GM19438 (cell line): ENCODE data around the gene TMEM140.
"Not testable (repeated sequence)": the region's sequence is repeated elsewhere in the genome, so short reads cannot be mapped to it uniquely, and the experiment has no call there.

Source experiments
- ATAC-seq: cut with Tn5 transposase; IDR thresholded peaks from one replicate; pipeline ENCODE4 v1.9.1; 2021; ENCODE audit warnings: low read depth; ENCODE audit not compliant: unreplicated experiment

Gene TMEM140

DNA sequence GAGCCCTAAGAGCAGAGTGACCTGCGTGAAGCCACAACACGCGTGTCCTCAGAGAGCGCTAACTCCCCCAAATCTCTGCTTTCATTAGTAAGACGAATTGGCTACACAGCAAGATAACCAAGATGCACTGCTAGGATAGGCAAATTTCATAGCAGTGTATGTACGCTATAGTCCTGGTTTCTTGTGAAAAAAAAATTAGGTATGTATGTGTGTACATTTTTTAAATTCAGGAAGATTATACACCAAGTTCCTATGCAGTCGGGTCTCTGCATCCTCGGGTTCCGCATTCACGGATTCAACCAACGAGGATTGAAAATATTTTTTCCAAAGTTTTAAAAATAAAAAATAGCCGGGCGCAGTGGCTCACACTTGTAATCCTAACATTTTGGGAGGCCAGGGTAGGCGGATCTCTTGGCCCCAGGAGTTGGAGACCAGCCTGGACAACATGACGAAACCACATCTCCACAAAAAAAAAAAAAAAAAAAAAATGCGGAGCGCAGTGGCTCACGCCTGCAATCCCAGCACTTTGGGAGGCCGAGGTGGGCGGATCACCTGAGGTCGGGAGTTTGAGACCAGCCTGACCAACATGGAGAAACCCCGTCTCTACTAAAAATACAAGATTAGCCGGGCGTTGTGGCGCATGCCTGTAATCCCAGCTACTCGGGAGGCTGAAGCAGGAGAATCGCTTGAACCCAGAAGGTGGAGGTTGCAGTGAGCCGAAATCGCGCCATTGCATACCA is 64.2 kb downstream of the TMEM140 start:
- not testable (repeated sequence) for ATAC-seq

- ATAC-seq: no peak
These were observed 66.0 kb downstream of the TMEM140 start for GRCh38 chr7:135213831-135214230.

- ATAC-seq: no peak
These were observed 67.3 kb downstream of the TMEM140 start for GRCh38 chr7:135215180-135215579.

DNA sequence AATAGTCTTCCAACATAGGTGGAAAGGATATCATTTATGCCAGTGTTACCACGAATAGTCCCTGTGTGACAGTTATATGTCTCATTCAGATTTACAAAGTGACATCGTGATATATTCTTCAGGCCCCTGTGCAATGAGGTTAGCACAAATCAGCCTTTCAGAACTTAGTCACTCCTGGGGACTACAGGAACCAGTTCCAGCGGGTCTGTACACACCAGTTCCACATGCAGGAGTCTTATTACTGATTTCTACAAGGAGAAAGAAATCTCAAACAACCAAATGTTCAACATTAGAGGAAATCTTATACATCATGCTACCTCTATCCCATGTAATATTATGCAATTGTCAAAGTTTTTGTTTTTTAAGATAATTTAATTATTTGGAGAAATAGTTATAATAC is 67.8 kb downstream of the TMEM140 start:
- no peak for ATAC-seq
